GM04503 (cell line): ENCODE results near the gene SLC5A2.
"Not testable (repeated sequence)": the region's sequence is repeated elsewhere in the genome, so short reads cannot be mapped to it uniquely, and the experiment has no call there.

ENCODE experiments used
- DNase-seq: peaks from one replicate; pipeline ENCODE4 v3.0.0-alpha.2; 2012; ENCODE audit warnings: low read depth

SLC5A2 gene

DNA sequence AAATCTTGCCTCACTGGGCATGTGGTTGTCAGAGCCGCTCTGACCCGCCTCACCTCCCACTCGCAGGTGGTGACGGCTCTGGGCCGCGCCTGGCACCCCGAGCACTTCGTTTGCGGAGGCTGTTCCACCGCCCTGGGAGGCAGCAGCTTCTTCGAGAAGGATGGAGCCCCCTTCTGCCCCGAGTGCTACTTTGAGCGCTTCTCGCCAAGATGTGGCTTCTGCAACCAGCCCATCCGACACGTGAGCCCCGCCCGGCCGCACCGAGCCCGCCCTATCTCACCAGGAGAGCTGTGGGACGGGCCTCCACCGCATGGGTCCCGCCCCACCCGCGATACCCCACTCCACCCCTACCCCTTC is 7.0 kb upstream of the SLC5A2 start:
- no peak for DNase-seq

DNA sequence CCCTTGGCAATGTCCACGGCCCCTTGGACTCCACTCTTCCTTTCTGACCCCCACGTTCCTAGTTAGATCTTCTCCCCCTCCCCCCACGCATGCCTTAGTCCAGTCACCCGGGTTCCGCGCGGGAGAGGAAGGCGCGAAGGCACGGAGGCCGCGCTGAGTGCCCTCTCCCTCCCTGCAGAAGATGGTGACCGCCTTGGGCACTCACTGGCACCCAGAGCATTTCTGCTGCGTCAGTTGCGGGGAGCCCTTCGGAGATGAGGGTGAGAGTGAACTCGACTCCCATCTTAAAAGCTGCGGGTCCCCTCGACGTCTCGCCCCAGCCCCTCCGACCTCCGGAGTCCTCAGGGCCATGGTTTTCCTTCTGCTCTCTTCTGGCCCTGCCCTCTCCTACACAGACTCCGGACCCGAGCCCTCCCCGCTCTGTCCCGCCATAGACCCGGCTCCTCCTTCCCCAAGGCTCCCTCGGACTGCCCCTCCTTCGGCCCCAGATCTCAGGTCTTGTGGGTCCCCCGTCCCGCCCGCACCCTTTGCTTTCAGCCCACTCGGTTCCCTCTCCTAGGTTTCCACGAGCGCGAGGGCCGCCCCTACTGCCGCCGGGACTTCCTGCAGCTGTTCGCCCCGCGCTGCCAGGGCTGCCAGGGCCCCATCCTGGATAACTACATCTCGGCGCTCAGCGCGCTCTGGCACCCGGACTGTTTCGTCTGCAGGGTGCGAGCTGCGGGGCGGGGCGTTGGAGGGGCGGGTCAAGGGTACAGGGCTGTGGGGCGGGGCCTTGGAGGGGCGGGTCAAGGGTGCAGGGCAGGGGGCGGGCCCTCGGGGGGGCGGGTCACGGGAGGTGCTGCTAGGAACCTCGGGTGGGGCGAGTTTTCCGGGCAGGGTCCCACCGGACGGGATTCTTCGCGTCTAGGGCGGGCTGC is 6.4 kb upstream of the SLC5A2 start:
- no peak for DNase-seq

DNA sequence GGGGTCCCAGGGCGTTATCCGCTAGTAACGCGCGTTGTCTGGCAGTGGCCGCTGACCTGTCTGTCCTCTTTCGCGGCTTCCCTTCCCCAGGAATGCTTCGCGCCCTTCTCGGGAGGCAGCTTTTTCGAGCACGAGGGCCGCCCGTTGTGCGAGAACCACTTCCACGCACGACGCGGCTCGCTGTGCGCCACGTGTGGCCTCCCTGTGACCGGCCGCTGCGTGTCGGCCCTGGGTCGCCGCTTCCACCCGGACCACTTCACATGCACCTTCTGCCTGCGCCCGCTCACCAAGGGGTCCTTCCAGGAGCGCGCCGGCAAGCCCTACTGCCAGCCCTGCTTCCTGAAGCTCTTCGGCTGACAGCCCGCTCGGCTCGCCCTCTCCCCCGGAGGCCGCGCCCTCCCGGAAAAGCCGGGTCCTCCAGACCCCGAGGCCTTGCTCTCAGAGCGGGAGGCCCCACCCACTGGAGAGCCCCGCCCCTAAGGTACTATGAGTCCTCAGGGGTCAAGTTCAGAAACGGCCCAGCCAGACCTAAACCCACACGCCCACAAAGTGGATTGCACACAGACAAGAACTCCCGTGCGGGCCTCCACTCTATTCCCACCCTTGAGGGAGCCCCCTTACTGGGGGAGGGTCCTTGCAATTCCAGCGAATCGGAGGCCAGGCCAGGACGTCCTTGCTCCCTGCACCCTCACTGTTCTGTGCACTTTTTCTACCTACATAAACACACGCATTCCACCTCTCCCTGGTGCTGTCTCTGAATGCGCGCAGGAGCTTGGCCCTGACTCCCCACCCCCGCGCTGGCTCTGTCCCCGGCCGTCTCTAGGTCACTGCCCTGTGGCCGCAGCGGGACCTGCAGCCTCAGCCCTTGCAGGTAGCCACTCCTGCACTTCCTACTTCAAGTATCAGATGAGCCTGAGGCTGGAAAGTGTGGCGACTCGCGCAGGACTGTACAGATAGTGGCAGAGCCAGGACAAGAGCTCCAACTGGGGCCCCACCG is 5.4 kb upstream of the SLC5A2 start:
- no peak for DNase-seq

DNA sequence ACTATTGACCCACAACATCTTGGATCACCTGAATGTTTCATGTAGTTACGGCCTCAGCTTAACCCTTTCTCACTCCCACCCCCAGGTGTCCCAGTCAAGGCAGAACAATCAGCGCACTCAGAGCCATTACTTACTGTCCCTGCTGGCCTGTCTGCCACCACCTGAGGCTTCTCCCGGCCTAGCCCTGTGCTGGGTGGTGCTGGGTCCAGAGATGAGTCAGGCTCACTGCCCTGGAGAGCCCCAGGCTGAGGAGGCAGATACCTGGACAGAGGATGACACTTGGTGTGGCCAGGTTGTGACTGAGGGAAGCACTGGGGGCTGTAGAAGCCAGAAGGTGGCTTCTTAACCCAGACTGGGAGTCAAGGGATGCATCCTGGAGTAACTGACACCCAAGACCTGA is 4.0 kb upstream of the SLC5A2 start:
- no peak for DNase-seq

DNA sequence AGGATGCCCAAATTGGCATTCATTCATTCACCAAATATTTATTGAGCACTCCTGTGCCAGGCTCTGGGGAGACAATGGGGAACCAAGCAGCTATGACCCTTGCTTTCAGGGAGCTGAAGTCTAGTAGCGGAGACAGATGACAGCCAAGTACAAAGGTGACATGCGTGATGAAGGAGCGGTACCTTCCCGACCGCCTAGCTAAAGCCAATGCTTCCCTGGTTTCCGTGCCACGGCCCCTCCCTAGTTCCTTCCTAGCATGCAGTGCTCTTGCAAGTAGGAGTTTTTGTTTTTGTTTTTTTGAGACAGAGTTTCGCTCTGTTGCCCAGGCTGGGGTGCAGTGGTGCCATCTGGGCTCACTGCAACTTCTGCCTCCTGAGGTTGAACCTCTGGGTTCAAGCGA is 3.2 kb upstream of the SLC5A2 start:
- DNase-seq = no peak

DNA sequence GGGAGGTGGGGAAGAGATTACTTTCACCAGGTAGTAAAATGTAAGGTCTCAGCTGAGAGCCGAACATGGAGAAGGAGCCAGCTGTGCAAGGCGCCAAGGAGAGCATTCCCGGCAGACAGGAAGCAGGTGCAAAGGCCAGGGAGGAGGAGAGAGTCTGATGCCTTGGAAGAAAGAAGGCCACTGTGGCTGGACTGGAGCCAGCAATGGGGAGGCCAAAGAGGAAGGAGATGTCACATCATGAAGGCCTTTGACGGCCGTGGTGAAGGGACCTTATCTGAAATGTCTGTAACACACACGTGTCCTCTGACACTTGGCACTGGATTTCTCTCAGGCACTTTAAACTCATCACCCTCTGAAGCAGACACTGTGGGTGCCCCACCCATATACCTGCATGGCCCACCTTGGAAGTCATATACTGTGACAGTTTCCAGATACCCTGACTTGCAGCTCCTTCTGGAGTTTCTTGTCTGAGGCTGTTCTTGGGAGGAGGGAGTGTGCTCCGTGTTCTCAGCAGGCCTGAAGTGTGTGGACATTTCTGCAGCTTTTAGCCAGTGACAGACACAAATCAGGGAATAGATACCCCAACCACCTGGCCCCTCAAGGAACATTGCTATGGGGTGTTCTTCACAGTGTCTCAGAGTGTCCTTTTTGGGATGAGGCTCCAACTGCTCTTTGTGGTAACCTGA is 1.9 kb upstream of the SLC5A2 start:
- DNase-seq = no peak

DNA sequence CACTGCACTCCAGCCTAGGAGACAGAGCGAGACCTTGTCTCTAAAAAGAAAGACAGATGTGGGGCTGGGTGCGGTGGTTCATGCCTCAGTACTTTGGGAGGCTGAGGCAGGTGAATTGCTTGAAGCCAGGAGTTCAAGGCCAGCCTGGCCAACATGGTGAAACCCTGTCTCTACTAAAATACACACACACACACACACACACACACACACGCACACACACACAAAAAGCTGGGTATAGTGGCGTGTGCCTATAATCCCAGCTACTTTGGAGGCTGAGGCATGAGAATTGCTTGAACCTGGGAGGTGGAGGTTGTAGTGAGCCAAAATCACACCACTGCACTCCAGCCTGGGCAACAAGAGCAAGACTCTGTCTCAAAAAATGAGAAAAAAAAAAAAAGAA is 1.1 kb downstream of the SLC5A2 start:
- DNase-seq = not testable (repeated sequence)

DNA sequence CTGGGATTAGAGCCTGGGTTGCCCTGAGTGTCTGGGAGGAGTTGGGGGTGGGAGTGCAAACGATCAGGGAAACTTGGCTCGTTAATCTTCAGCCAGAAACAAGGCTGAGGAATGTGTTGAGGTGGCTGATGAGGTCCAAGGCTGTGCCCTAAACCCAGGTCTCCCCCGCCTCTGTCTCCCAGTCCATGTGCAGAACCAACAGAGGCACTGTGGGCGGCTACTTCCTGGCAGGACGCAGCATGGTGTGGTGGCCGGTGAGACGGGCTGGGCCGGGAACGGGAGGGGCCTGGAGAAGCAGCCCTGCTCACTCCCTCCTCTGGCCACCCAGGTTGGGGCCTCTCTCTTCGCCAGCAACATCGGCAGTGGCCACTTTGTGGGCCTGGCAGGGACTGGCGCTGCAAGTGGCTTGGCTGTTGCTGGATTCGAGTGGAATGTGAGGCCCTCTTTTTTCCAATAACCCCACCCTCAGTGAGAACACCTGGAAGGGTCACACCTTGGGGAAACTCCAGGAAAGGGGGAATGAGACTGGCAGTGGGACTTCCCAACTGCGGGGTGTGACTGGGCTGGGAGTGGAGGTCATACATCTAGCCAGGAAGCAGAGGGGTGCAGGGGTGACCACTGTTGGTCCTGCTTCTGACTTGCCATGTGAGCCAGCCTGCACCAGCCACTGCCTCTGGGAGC is 1.7 kb downstream of the SLC5A2 start:
- no peak for DNase-seq

DNA sequence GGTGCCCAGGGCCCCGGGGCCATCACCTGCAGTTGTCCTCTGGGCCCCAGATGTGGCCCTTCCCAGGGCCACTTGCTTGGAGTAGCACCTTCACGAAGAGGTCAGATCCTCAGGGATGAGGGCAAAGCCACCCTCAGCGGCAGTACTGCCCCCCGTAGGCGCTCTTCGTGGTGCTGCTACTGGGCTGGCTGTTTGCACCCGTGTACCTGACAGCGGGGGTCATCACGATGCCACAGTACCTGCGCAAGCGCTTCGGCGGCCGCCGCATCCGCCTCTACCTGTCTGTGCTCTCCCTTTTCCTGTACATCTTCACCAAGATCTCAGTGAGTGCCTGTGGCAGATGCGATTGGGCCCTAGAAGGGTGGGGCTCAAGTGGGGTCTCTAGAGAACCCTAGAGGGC is 2.6 kb downstream of the SLC5A2 start:
- DNase-seq = no peak

DNA sequence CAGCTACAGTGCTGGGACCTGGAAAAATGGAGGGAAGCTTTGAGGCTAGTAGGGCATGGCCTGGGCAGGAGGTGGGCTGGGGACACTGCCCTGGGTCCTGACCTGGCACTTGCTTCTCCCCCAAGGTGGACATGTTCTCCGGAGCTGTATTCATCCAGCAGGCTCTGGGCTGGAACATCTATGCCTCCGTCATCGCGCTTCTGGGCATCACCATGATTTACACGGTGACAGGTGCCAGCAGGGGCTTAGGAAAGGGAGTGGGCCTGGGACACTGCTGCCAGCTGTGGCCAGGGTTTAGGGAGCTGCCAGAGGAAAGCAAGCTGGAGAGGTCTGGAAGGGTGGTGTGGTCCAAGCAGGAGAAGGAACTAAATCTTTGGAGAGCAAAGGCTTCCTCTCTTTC is 3.1 kb downstream of the SLC5A2 start:
- no peak for DNase-seq

DNA sequence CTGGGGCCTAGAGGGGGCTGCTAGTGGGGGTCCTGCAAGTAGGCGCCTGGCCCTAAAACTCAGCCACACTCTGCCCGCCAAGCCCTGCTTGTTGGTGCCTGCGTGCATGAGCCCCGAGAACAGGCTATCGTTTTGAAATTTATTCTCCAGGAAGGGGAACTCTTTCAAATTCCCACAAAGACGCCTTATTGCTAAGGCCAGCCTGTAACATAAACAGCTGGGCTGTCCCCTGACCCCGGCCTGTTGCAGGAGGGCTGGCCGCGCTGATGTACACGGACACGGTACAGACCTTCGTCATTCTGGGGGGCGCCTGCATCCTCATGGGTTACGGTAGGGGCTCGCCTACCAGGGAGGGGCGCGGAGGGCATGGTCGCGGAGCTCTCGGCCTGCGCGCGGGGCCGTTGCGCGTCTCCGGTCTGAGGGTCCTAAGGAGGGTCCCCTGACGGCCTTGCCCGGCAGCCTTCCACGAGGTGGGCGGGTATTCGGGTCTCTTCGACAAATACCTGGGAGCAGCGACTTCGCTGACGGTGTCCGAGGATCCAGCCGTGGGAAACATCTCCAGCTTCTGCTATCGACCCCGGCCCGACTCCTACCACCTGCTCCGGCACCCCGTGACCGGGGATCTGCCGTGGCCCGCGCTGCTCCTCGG is 4.3 kb downstream of the SLC5A2 start:
- no peak for DNase-seq

DNA sequence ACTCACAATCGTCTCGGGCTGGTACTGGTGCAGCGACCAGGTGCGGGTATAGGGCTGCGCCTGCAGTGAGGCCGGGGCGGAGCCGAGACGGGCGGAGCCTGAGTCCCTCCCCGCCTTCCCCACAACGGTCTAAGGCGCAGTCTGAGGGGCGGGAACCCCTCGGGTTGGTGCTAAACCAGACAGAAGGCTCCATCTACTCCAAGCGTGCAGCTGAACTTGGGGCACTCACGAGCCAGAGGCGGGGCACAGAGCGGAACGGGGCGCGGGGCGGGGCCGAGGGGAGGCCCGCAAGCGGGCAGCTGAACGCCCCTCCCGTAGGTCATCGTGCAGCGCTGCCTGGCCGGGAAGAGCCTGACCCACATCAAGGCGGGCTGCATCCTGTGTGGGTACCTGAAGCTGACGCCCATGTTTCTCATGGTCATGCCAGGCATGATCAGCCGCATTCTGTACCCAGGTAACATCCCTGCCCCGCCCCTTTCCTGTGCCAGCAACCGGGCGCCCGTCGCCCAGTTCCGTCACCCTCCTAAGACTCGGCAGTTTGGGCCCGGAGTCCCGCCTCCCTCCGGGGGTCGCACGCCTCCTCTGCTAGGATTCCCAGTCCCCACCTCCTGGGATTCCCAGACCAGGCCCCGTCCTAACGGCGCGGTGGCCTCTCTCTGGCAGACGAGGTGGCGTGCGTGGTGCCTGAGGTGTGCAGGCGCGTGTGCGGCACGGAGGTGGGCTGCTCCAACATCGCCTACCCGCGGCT is 5.0 kb downstream of the SLC5A2 start:
- no peak for DNase-seq

DNA sequence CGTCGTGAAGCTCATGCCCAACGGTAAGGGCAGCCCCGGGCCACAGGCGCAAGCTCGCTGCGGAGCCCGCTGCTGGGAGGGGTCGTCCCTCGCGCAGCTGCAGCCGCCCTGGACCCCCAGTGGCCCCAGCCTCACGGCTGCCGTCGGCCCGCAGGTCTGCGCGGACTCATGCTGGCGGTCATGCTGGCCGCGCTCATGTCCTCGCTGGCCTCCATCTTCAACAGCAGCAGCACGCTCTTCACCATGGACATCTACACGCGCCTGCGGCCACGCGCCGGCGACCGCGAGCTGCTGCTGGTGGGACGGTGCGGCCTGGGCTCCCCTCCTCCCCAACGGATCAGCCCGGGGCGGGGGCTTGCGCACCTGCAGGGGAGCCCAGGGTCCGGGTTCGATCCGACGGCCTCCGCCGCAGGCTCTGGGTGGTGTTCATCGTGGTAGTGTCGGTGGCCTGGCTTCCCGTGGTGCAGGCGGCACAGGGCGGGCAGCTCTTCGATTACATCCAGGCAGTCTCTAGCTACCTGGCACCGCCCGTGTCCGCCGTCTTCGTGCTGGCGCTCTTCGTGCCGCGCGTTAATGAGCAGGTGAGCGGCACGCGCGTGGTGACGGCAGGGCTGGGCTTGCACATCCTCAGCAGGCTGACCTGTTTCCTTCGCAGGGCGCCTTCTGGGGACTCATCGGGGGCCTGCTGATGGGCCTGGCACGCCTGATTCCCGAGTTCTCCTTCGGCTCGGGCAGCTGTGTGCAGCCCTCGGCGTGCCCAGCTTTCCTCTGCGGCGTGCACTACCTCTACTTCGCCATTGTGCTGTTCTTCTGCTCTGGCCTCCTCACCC is 5.8 kb downstream of the SLC5A2 start:
- no peak for DNase-seq

DNA sequence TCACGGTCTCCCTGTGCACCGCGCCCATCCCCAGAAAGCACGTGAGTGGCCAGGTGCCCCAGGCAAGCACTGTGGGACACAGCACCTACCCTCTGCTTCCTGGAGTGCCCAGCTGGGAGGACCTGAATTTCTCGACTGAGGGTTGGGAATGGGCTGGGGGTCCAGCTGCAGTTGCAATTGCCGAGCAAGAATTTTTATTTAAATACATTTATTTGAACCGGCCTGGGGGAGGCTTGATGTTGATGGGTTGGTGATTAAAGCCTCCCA is 6.3 kb downstream of the SLC5A2 start:
- DNase-seq = no peak

DNA sequence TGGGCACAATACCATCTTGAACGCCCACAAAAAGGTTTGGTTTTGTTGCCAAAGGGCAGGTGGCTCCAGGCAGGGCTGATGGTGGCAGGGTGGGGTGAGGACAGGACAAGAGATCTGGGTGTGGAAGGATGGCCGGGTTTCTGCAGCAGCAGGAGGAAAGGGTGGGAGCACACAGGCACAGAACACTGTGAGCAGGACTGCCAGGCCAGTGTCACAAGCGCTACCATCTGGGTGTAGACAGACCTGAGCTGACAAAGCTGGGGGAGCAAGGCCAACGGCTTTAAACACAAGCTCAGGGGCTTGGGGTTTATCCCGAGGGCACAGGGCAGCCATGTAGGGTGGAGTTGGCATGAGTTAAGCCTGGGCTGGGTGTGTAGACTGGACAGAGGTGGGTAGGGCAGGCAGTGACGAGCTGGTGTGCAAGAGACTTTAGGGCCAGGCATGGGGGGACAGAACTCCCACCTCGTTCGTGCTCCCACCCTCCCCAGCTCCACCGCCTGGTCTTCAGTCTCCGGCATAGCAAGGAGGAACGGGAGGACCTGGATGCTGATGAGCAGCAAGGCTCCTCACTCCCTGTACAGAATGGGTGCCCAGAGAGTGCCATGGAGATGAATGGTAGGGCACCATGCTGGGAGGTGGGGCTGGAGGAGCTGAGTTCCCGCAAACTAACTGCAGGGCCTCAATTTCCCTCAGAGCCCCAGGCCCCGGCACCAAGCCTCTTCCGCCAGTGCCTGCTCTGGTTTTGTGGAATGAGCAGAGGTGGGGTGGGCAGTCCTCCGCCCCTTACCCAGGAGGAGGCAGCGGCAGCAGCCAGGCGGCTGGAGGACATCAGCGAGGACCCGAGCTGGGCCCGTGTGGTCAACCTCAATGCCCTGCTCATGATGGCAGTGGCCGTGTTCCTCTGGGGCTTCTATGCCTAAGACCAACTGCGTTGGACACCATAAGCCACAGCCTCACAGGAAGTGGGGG is 7.0 kb downstream of the SLC5A2 start:
- no peak for DNase-seq

DNA sequence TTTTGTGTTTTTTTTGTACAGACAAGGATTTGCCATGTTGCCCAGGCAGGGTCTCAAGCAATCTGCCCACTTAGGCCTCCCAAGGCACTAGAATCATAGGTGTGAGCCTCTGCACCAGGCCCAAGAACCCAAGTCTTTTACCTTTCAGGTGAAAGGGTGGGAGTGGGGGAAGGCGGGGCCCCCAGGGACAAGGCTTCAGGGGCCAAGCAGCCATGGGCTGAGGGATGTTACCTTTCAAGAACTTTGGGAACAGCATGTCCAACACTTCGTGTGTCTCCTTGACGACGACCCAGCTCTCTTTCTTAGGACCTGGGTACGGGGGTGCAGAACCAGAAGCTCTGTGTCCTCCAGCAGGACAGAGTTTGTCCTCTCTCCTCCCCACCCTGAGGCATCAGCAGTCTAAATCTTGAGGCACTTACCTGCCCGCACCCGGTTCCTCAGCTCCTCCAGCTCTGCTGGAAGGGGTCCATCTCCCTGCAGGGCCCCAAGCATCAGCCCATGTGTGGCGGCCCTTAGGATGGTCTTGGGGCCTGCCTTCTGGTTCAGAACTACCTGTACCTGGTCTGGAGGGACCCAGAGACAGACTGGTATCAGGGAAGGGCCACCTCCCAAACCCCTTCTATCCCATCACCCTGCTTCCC is 9.0 kb downstream of the SLC5A2 start:
- no peak for DNase-seq

DNA sequence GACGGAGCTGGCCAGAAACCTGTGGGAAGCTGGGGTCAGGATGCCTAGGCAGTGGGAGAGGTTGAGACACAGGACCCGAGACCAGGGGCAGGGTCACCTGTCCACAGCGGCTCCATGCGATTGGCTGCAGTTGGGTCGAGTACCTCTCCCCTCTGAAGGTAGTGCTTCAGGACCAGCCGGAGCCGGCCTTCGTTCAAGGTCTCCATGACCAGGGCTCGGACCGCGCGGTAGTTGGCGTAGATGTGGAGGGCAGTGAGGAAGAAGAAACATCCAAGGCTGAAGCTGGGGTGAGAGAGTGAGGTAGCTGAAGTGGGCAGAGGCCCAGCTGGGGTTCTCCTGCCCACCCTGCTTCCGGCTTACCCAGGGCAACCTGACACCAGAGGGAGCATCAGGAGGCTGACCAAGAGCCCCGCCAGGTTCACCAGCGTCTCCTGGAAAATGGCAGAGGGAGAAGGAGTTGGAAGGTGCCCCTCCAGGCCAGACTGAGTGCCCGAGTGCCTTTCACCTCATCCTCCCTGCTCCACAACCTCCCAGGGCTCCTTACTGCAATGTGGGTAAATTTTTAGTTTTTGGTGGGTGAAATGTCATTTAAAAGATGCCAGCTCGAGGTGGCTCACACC is 10.7 kb downstream of the SLC5A2 start:
- DNase-seq = no peak

DNA sequence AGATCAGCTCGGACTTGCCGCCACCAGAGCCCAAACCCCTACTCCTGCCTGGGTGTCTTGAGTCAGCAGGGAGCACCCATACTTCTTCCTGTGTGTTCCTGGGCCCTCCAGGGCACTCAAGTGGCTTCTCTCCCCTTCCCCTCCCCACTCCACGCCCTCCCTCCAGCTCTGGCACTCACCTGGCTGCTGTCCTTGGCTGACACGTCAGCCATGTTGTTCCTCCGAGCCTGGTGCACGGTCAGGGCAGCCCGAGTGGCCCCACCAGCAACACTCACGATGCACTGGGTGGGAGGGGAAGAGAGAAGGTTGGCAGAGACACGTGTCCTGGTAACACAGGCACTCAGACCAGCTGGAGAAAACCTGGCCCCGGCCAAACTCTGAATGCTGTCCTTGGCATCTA is 13.7 kb downstream of the SLC5A2 start:
- no peak for DNase-seq
